GM23338 (cell line): ENCODE measurements around the gene EVC. TPM values are rescaled to one million over a fixed set of nuclear protein-coding genes. Genes with fewer than 3 reads are reported as not detected.

Experiments
- ATAC-seq: fragments of 200-7000 bp; cut with Tn5 transposase; 3 replicates; pipeline ENCODE4 v1.9.1; 2020
- DNase-seq: peaks from one replicate; pipeline ENCODE4 v3.0.0-alpha.2; 2015; ENCODE audit warnings: low spot score
- H2AFZ ChIP-seq: fragments of 200-600 bp; sonication (generic); 2 replicates; pipeline ENCODE4 v1.8.0; 2016; ENCODE audit warnings: antibody characterized with exemption, mild to moderate bottlenecking, moderate library complexity
- H3F3A ChIP-seq: fragments of 200-600 bp; sonication (generic); replicated peaks from 2 replicates; pipeline ENCODE4 v1.8.0; 2017; ENCODE audit warnings: antibody characterized with exemption, mixed run types, low read depth
- H3K27ac ChIP-seq: fragments of 200-600 bp; sonication (generic); 2 replicates; pipeline ENCODE4 v1.6.1; 2016; ENCODE audit warnings: low read depth
- H3K27me3 ChIP-seq: fragments of 200-600 bp; sonication (generic); 2 replicates; pipeline ENCODE4 v1.8.0; 2016; ENCODE audit warnings: mild to moderate bottlenecking, mixed run types, moderate library complexity; ENCODE audit not compliant: insufficient read depth
- H3K36me3 ChIP-seq: fragments of 200-600 bp; sonication (generic); 2 replicates; pipeline ENCODE4 v1.8.0; 2016; ENCODE audit warnings: mild to moderate bottlenecking; ENCODE audit not compliant: insufficient read depth
- H3K4me1 ChIP-seq: fragments of 200-600 bp; sonication (generic); 2 replicates; pipeline ENCODE4 v1.8.0; 2016; ENCODE audit warnings: mild to moderate bottlenecking, moderate library complexity; ENCODE audit not compliant: insufficient read depth
- H3K4me2 ChIP-seq: fragments of 200-600 bp; sonication (generic); 2 replicates; pipeline ENCODE4 v1.7.1; 2017; ENCODE audit warnings: mixed run types
- H3K4me3 ChIP-seq: fragments of 200-600 bp; sonication (generic); 2 replicates; pipeline ENCODE4 v1.6.1; 2016; ENCODE audit warnings: mixed run types
- H3K79me2 ChIP-seq: fragments of 200-600 bp; sonication (generic); replicated peaks from 2 replicates; pipeline ENCODE4 v1.8.0; 2017; ENCODE audit warnings: mild to moderate bottlenecking; ENCODE audit not compliant: insufficient read depth
- H3K9me2 ChIP-seq: fragments of 200-600 bp; sonication (generic); 2 replicates; pipeline ENCODE4 v1.8.0; 2017; ENCODE audit not compliant: insufficient read depth
- H4K20me1 ChIP-seq: fragments of 200-600 bp; sonication (generic); replicated peaks from 2 replicates; pipeline ENCODE4 v1.8.0; 2017; ENCODE audit warnings: mild to moderate bottlenecking; ENCODE audit not compliant: insufficient read depth
- H3K27ac Mint-ChIP-seq: 2 replicates; pipeline ENCODE4 v1.8.0; 2020; ENCODE audit warnings: inconsistent platforms, mild to moderate bottlenecking, moderate library complexity, mixed read lengths
- H3K27me3 Mint-ChIP-seq: 3 replicates; pipeline ENCODE4 v1.8.0; 2022; ENCODE audit warnings: low read depth, mild to moderate bottlenecking, moderate library complexity, mixed read lengths, inconsistent platforms; ENCODE audit not compliant: insufficient read depth, poor library complexity
- H3K36me3 Mint-ChIP-seq: 3 replicates; pipeline ENCODE4 v1.8.0; 2021; ENCODE audit warnings: low read depth, mild to moderate bottlenecking, inconsistent platforms, moderate library complexity, mixed read lengths
- H3K4me1 Mint-ChIP-seq: 3 replicates; pipeline ENCODE4 v1.8.0; 2020; ENCODE audit warnings: mild to moderate bottlenecking, inconsistent platforms, mixed read lengths
- H3K4me3 Mint-ChIP-seq: 3 replicates; pipeline ENCODE4 v1.8.0; 2021; ENCODE audit warnings: moderate library complexity, mild to moderate bottlenecking, inconsistent platforms, mixed read lengths
- H3K9me3 Mint-ChIP-seq: 3 replicates; pipeline ENCODE4 v1.8.0; 2020; ENCODE audit warnings: moderate library complexity, mild to moderate bottlenecking, inconsistent platforms, mixed read lengths
- CREB1 ChIP-seq: fragments of 250-450 bp; sonication (Bioruptor Pico); IDR thresholded peaks from 2 replicates; pipeline ENCODE4 v1.5.0; 2020; ENCODE audit warnings: low read depth, mild to moderate bottlenecking, moderate library complexity
- EZH2 ChIP-seq: fragments of 200-600 bp; sonication (generic); IDR thresholded peaks from one replicate; pipeline ENCODE4 v1.8.0; 2017; ENCODE audit warnings: antibody characterized with exemption, mild to moderate bottlenecking, low read depth; ENCODE audit not compliant: unreplicated experiment
- JUNB ChIP-seq: IDR thresholded peaks from one replicate; pipeline ENCODE4 v1.6.1; 2016; ENCODE audit warnings: antibody characterized with exemption; ENCODE audit not compliant: unreplicated experiment
- POLR2AphosphoS5 ChIP-seq: IDR thresholded peaks from 2 replicates; pipeline ENCODE4 v1.6.1; 2016; ENCODE audit warnings: antibody characterized with exemption, low read depth
- STAT1 ChIP-seq: IDR thresholded peaks from one replicate; pipeline ENCODE4 v1.6.1; 2016; ENCODE audit warnings: antibody characterized with exemption; ENCODE audit not compliant: unreplicated experiment
- ZNF114 ChIP-seq: fragments of 250-450 bp; sonication (Bioruptor Pico); IDR thresholded peaks from 2 replicates; pipeline ENCODE4 v1.5.0; 2020; ENCODE audit warnings: mild to moderate bottlenecking, moderate library complexity
- ZNF331 ChIP-seq: fragments of 250-450 bp; sonication (Bioruptor Pico); IDR thresholded peaks from 2 replicates; pipeline ENCODE4 v1.5.0; 2020; ENCODE audit warnings: low read depth, mild to moderate bottlenecking, moderate library complexity
- polyA plus RNA-seq: library from polyadenylated mRNA; unstranded; fragments of >200 nt; fragmentation: Nextera tagmentation; extraction: Ambion mirVana; gene quantifications from 2 replicates; pipeline ENCODE4 v1.2.1, GENCODE V29; 2016
- total RNA-seq: library from RNA; depleted of rRNA; stranded (reverse); fragments of >200 nt; shearing (Covaris generic); gene quantifications from 2 replicates; pipeline ENCODE4 v1.2.3, GENCODE V29; 2014
- TF ChIP-seq, protein P1 (sequence below): IDR thresholded peaks from one replicate; pipeline ENCODE4 v1.6.1; 2018; ENCODE audit warnings: antibody characterized with exemption; ENCODE audit not compliant: unreplicated experiment
- TF ChIP-seq, protein P2 (sequence below), 2 experiments: fragments of 200-600 bp in 1 of 2; sonication (generic) in 1 of 2; conservative IDR thresholded peaks; 2 replicates each; pipeline versions ENCODE4 v1.5.1 to v1.6.1; 2016 to 2017; ENCODE audit warnings: antibody characterized with exemption in 2 of 2, low read depth in 2 of 2, mild to moderate bottlenecking in 2 of 2, moderate library complexity in 1 of 2
- TF ChIP-seq, protein P3 (sequence below): fragments of 250-450 bp; sonication (Bioruptor Pico); IDR thresholded peaks from 2 replicates; pipeline ENCODE4 v1.5.0; 2020; ENCODE audit warnings: mild to moderate bottlenecking, moderate library complexity
- TF ChIP-seq, protein P4 (sequence below): IDR thresholded peaks from 2 replicates; pipeline ENCODE4 v1.6.1; 2016; ENCODE audit warnings: antibody characterized with exemption

The EVC gene
- total and polyA plus RNA-seq, 2 experiments from 2014 or later: 1.7 to 12.8 TPM

DNA sequence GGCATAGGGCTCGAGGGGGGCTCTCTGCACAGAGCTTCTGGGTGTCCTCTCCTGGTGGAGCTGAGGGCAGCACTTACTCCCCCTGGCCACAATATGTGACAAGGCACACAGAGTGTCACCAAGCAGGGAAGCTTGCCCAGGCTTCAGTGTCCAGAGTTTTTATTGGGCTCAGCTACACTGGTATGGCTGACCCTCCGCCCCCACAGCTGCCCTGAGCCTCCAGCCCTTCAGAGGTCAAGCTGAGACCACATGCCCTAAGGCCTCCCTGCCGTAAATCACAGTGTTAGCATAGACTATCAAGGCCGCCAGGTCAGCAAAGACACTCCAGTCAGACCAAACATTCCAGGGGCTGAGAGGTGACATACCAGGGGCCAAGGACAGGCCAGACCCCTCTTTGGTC is 59.0 kb downstream of the EVC start (continued):
- TF ChIP-seq, protein P1, sequence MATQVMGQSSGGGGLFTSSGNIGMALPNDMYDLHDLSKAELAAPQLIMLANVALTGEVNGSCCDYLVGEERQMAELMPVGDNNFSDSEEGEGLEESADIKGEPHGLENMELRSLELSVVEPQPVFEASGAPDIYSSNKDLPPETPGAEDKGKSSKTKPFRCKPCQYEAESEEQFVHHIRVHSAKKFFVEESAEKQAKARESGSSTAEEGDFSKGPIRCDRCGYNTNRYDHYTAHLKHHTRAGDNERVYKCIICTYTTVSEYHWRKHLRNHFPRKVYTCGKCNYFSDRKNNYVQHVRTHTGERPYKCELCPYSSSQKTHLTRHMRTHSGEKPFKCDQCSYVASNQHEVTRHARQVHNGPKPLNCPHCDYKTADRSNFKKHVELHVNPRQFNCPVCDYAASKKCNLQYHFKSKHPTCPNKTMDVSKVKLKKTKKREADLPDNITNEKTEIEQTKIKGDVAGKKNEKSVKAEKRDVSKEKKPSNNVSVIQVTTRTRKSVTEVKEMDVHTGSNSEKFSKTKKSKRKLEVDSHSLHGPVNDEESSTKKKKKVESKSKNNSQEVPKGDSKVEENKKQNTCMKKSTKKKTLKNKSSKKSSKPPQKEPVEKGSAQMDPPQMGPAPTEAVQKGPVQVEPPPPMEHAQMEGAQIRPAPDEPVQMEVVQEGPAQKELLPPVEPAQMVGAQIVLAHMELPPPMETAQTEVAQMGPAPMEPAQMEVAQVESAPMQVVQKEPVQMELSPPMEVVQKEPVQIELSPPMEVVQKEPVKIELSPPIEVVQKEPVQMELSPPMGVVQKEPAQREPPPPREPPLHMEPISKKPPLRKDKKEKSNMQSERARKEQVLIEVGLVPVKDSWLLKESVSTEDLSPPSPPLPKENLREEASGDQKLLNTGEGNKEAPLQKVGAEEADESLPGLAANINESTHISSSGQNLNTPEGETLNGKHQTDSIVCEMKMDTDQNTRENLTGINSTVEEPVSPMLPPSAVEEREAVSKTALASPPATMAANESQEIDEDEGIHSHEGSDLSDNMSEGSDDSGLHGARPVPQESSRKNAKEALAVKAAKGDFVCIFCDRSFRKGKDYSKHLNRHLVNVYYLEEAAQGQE: no peak
- TF ChIP-seq STAT1 (no peak), EZH2 (no peak), CREB1 (CRISPR knock-in tag) (no peak)

DNA sequence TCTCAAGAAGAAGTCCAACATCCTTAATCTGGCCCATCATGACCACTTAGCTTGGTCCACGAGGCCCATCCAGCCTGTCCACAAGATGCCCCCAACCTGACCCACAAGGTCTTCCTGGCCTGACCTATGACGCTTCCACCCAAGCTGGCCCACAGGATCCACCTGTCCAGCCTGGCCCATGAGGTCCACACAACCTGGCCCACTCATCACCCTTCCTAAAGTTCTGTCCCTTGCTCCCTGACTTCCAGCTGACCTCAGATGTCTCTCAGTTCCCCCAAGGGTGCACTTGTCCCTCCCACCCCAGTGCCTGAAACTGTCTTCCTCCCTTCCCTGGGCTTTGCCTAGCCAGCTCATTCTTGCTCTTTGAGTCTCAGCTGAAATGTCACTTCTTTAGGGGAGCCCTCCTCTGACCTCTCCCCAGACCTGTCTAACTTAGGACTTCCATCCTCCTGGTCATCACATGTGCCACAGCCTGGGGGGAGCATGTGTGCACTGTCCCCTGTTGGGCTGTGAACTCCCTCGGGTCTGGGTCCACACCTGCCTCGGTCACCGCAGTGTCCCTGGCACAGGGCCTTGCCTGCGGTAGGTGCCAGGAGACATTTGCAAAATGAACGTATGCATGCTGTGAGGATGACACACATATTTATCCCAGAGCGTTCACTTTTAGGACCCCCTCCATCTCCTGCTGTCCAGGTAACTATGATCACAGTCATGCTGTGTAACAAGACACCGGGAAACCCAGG is 61.7 kb downstream of the EVC start:
- Histone ChIP-seq H3K27me3 (no peaks in the 10 kb centered on the region), H3K79me2 (no peaks in the 10 kb centered on the region), H3K4me3 (no peak overlapping the region), H3K9me2 (no peaks in the 10 kb centered on the region), H3K4me2 (no peak overlapping the region), H3K36me3 (peaks cover 8% of the 10 kb centered on the region; the same call in 1 of the 2 replicates), H3K4me1 (0 out of 2 replicates have a peak, but pooled peaks cover 4% of the 10 kb centered on the region), H2AFZ (no peak overlapping the region), H4K20me1 (no peaks in the 10 kb centered on the region), H3F3A (no peaks in the 10 kb centered on the region), H3K27ac (no peak overlapping the region)
- Mint-ChIP-seq H3K4me3 (no peak overlapping the region), H3K27ac (no peak overlapping the region), H3K36me3 (peaks cover 80% of the 10 kb centered on the region), H3K27me3 (no peaks in the 10 kb centered on the region), H3K4me1 (peaks cover 21% of the 10 kb centered on the region), H3K9me3 (peaks cover 57% of the 10 kb centered on the region)
- ATAC-seq (no peak), DNase-seq (no peak)
- TF ChIP-seq JUNB (no peak), ZNF114 (CRISPR knock-in tag) (no peak), EZH2 (no peak), ZNF331 (no peak), CREB1 (CRISPR knock-in tag) (no peak), POLR2AphosphoS5 (no peak)
- TF ChIP-seq, protein P2, sequence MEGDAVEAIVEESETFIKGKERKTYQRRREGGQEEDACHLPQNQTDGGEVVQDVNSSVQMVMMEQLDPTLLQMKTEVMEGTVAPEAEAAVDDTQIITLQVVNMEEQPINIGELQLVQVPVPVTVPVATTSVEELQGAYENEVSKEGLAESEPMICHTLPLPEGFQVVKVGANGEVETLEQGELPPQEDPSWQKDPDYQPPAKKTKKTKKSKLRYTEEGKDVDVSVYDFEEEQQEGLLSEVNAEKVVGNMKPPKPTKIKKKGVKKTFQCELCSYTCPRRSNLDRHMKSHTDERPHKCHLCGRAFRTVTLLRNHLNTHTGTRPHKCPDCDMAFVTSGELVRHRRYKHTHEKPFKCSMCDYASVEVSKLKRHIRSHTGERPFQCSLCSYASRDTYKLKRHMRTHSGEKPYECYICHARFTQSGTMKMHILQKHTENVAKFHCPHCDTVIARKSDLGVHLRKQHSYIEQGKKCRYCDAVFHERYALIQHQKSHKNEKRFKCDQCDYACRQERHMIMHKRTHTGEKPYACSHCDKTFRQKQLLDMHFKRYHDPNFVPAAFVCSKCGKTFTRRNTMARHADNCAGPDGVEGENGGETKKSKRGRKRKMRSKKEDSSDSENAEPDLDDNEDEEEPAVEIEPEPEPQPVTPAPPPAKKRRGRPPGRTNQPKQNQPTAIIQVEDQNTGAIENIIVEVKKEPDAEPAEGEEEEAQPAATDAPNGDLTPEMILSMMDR (conservative IDR thresholded peaks at IDR 0.05; ENCODE audit: low read depth in 2 of 2): no peak
- TF ChIP-seq, protein P3, sequence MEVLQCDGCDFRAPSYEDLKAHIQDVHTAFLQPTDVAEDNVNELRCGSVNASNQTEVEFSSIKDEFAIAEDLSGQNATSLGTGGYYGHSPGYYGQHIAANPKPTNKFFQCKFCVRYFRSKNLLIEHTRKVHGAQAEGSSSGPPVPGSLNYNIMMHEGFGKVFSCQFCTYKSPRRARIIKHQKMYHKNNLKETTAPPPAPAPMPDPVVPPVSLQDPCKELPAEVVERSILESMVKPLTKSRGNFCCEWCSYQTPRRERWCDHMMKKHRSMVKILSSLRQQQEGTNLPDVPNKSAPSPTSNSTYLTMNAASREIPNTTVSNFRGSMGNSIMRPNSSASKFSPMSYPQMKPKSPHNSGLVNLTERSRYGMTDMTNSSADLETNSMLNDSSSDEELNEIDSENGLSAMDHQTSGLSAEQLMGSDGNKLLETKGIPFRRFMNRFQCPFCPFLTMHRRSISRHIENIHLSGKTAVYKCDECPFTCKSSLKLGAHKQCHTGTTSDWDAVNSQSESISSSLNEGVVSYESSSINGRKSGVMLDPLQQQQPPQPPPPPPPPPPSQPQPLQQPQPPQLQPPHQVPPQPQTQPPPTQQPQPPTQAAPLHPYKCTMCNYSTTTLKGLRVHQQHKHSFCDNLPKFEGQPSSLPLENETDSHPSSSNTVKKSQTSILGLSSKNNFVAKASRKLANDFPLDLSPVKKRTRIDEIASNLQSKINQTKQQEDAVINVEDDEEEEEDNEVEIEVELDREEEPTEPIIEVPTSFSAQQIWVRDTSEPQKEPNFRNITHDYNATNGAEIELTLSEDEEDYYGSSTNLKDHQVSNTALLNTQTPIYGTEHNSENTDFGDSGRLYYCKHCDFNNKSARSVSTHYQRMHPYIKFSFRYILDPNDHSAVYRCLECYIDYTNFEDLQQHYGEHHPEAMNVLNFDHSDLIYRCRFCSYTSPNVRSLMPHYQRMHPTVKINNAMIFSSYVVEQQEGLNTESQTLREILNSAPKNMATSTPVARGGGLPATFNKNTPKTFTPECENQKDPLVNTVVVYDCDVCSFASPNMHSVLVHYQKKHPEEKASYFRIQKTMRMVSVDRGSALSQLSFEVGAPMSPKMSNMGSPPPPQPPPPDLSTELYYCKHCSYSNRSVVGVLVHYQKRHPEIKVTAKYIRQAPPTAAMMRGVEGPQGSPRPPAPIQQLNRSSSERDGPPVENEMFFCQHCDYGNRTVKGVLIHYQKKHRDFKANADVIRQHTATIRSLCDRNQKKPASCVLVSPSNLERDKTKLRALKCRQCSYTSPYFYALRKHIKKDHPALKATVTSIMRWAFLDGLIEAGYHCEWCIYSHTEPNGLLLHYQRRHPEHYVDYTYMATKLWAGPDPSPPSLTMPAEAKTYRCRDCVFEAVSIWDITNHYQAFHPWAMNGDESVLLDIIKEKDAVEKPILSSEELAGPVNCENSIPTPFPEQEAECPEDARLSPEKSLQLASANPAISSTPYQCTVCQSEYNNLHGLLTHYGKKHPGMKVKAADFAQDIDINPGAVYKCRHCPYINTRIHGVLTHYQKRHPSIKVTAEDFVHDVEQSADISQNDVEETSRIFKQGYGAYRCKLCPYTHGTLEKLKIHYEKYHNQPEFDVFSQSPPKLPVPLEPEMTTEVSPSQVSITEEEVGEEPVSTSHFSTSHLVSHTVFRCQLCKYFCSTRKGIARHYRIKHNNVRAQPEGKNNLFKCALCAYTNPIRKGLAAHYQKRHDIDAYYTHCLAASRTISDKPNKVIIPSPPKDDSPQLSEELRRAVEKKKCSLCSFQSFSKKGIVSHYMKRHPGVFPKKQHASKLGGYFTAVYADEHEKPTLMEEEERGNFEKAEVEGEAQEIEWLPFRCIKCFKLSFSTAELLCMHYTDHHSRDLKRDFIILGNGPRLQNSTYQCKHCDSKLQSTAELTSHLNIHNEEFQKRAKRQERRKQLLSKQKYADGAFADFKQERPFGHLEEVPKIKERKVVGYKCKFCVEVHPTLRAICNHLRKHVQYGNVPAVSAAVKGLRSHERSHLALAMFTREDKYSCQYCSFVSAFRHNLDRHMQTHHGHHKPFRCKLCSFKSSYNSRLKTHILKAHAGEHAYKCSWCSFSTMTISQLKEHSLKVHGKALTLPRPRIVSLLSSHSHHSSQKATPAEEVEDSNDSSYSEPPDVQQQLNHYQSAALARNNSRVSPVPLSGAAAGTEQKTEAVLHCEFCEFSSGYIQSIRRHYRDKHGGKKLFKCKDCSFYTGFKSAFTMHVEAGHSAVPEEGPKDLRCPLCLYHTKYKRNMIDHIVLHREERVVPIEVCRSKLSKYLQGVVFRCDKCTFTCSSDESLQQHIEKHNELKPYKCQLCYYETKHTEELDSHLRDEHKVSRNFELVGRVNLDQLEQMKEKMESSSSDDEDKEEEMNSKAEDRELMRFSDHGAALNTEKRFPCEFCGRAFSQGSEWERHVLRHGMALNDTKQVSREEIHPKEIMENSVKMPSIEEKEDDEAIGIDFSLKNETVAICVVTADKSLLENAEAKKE (CRISPR knock-in tag): no peak
- TF ChIP-seq, protein P4, sequence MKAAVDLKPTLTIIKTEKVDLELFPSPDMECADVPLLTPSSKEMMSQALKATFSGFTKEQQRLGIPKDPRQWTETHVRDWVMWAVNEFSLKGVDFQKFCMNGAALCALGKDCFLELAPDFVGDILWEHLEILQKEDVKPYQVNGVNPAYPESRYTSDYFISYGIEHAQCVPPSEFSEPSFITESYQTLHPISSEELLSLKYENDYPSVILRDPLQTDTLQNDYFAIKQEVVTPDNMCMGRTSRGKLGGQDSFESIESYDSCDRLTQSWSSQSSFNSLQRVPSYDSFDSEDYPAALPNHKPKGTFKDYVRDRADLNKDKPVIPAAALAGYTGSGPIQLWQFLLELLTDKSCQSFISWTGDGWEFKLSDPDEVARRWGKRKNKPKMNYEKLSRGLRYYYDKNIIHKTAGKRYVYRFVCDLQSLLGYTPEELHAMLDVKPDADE: no peak
